Measurements from ENCODE around the gene SNX13. TPM values are rescaled to one million over a fixed set of nuclear protein-coding genes. Genes with fewer than 3 reads are reported as not detected.

Gene SNX13
- total and polyA plus RNA-seq, 2 of the 4 experiments (the other 2 are of a cell fraction) = 9.0 to 24.9 TPM

- WGBS, 2 experiments (ENCODE audit: extremely low coverage in 2 of 2, insufficient read length in 1 of 2) = no CpG with 5 or more reads among the region's 3 CpGs
- no TSS peak for BruUV-seq (replicated peaks)
- Histone ChIP-seq H3K9me1 (ENCODE audit: insufficient read depth, low read length) (no peaks in the 10 kb centered on the region), H3K36me3 (ENCODE audit: control insufficient read depth, insufficient read depth, low read length) (no peaks in the 10 kb centered on the region), H3K23ac (ENCODE audit: low read depth, low read length) (no peak overlapping the region), H3K56ac (ENCODE audit: extremely low read depth, insufficient read depth, low read length) (no peak overlapping the region), H3K27me3 (ENCODE audit: control insufficient read depth, insufficient read depth, low read length) (no peaks in the 10 kb centered on the region), H4K91ac (ENCODE audit: insufficient read depth, low read depth, low read length) (no peak overlapping the region), H2AK9ac (replicated peaks; ENCODE audit: low read depth, low read length, poor library complexity) (no peak overlapping the region), H3K27ac (ENCODE audit: insufficient read depth, low read length) (no peak overlapping the region), H2AFZ (replicated peaks; ENCODE audit: low read length, poor library complexity) (no peak overlapping the region), H2AK5ac (ENCODE audit: low read depth, low read length) (no peak overlapping the region), H3K79me1 (ENCODE audit: low read depth in 1 of 2, low read length in 2 of 2) (no peaks in the 10 kb centered on the region), H4K8ac (ENCODE audit: low read depth in 2 of 2, low read length in 2 of 2) (no peak overlapping the region), H3K9me3 (ENCODE audit: control insufficient read depth, insufficient read depth, low read length) (no peaks in the 10 kb centered on the region), H3K4me3 (ENCODE audit: insufficient read depth, low read depth, low read length) (no peak overlapping the region), H4K5ac (ENCODE audit: low read depth, low read length) (no peak overlapping the region), H3K4ac (ENCODE audit: low read depth, low read length) (no peak overlapping the region), H3K18ac (ENCODE audit: low read depth, low read length) (no peak overlapping the region), H2BK15ac (ENCODE audit: low read depth, low read length) (no peak overlapping the region), H3K14ac (replicated peaks; ENCODE audit: low read depth, low read length) (no peak overlapping the region), H2BK120ac (ENCODE audit: low read depth, low read length) (no peak overlapping the region), H3K4me1 (ENCODE audit: control insufficient read depth, insufficient read depth, low read length) (no peaks in the 10 kb centered on the region), H3K9ac (ENCODE audit: low read depth, low read length) (no peak overlapping the region), H2BK5ac (ENCODE audit: low read depth, low read length, poor library complexity, severe bottlenecking) (no peak overlapping the region), H4K20me1 (ENCODE audit: insufficient read depth, low read length) (no peaks in the 10 kb centered on the region), H3K4me2 (ENCODE audit: low read depth, low read length) (no peak overlapping the region), H2BK20ac (ENCODE audit: low read depth, low read length) (no peak overlapping the region)
- intact Hi-C loops (cut with micrococcal nuclease) (no loop called here), dilution Hi-C loops (cut with HindIII; ENCODE audit: low sequenced_read_pairs, unreplicated experiment) (no loop called here), in situ Hi-C loops (cut with MboI; ENCODE audit: low sequenced_read_pairs) (no loop called here)
- DNase-seq (no peak), ATAC-seq (ENCODE audit: low read depth) (no peak)
- POLR2A ChIA-PET (ENCODE audit: unreplicated experiment) = no interaction called here
- CTCF ChIA-PET = no interaction called here
- no peak for TF ChIP-seq NFE2L2 (IDR thresholded peaks at IDR 0.05; ENCODE audit: low read depth, low read length)
- no peak for TF ChIP-seq BHLHE40 (IDR thresholded peaks at IDR 0.05; ENCODE audit: low read depth, low read length)
- TF ChIP-seq CEBPB (IDR thresholded peaks at IDR 0.05; ENCODE audit: low read depth, low read length) = no peak
- TF ChIP-seq CHD1 (IDR thresholded peaks at IDR 0.05; ENCODE audit: low read depth, low read length) = no peak
- TF ChIP-seq SMC3 (IDR thresholded peaks at IDR 0.05; ENCODE audit: low read depth, low read length) = no peak
- TF ChIP-seq MXI1 (IDR thresholded peaks at IDR 0.05; ENCODE audit: borderline replicate concordance, low read depth, low read length) = no peak
- TF ChIP-seq POLR2A (IDR thresholded peaks at IDR 0.05; ENCODE audit: low read depth, low read length) = no peak
- no peak for TF ChIP-seq USF2 (IDR thresholded peaks at IDR 0.05; ENCODE audit: low read depth, low read length)
- TF ChIP-seq FOS (IDR thresholded peaks at IDR 0.05; ENCODE audit: low read depth, low read length) = no peak
- no peak for TF ChIP-seq MAZ (IDR thresholded peaks at IDR 0.05; ENCODE audit: borderline replicate concordance, low read depth, low read length)
- no peak for TF ChIP-seq MAFK (IDR thresholded peaks at IDR 0.05; ENCODE audit: low read depth, low read length)
- no peak for TF ChIP-seq RCOR1 (IDR thresholded peaks at IDR 0.05; ENCODE audit: insufficient replicate concordance, low read length)
- no peak for TF ChIP-seq CTCF (conservative IDR thresholded peaks at IDR 0.05; ENCODE audit: low read depth, low read length)
- TF ChIP-seq RAD21 (IDR thresholded peaks at IDR 0.05; ENCODE audit: low read length) = no peak
- no peak for TF ChIP-seq RFX5 (IDR thresholded peaks at IDR 0.05; ENCODE audit: low read depth, low read length)
Measured at GRCh38 chr7:17829001-17829400, 111.3 kb downstream of the SNX13 start.
